Measurements from ENCODE around the gene PEMT. TPM values are rescaled to one million over a fixed set of nuclear protein-coding genes. Genes with fewer than 3 reads are reported as not detected.

The PEMT gene
- polyA plus RNA-seq, 1 donor, result 25.7 TPM

GRCh38 chr17:17628388-17629008 lies 37.0 kb upstream of the PEMT start:
- no peaks in the 10 kb centered on the region for H3K36me3 ChIP-seq (ENCODE audit: control insufficient read depth, insufficient read depth, low read length)
- WGBS (ENCODE audit: insufficient coverage, low lambda C conversion rate), result 80% methylated on average over 3 of the region's 17 CpGs
- no peaks in the 10 kb centered on the region for H3K27me3 ChIP-seq (ENCODE audit: control insufficient read depth, insufficient read depth, low read length)
- DNase-seq, result no peak
- no peak overlapping the region for H3K4me3 ChIP-seq (ENCODE audit: low read length)
- no peaks in the 10 kb centered on the region for H3K4me1 ChIP-seq (ENCODE audit: control insufficient read depth, insufficient read depth, low read length)
- H3K9me3 ChIP-seq (ENCODE audit: control insufficient read depth, low read depth, low read length), result no peaks in the 10 kb centered on the region
- H3K27ac ChIP-seq (ENCODE audit: low read length), result no peak overlapping the region

- Histone ChIP-seq H3K4me3 (ENCODE audit: low read length) (no peak overlapping the region), H3K9me3 (ENCODE audit: control insufficient read depth, low read depth, low read length) (no peaks in the 10 kb centered on the region), H3K27ac (ENCODE audit: low read length) (no peak overlapping the region), H3K4me1 (ENCODE audit: control insufficient read depth, insufficient read depth, low read length) (no peaks in the 10 kb centered on the region), H3K27me3 (ENCODE audit: control insufficient read depth, insufficient read depth, low read length) (no peaks in the 10 kb centered on the region), H3K36me3 (ENCODE audit: control insufficient read depth, insufficient read depth, low read length) (no peaks in the 10 kb centered on the region)
- WGBS (ENCODE audit: insufficient coverage, low lambda C conversion rate), result no CpG with 5 or more reads among the region's 8 CpGs
- no peak for DNase-seq
These were observed 35.3 kb upstream of the PEMT start for GRCh38 chr17:17626840-17627239.

- no peaks in the 10 kb centered on the region for H3K4me1 ChIP-seq (ENCODE audit: control insufficient read depth, insufficient read depth, low read length)
- no peak overlapping the region for H3K27ac ChIP-seq (ENCODE audit: low read length)
- H3K4me3 ChIP-seq (ENCODE audit: low read length), result no peak overlapping the region
- H3K27me3 ChIP-seq (ENCODE audit: control insufficient read depth, insufficient read depth, low read length), result peaks cover 3% of the 10 kb centered on the region
- no peaks in the 10 kb centered on the region for H3K9me3 ChIP-seq (ENCODE audit: control insufficient read depth, low read depth, low read length)
- H3K36me3 ChIP-seq (ENCODE audit: control insufficient read depth, insufficient read depth, low read length), result no peaks in the 10 kb centered on the region
- no peak for DNase-seq
- WGBS (ENCODE audit: insufficient coverage, low lambda C conversion rate), result no CpG with 5 or more reads among the region's 19 CpGs
These were observed 34.8 kb upstream of the PEMT start for GRCh38 chr17:17626151-17626805.

- WGBS (ENCODE audit: insufficient coverage, low lambda C conversion rate), result no CpG with 5 or more reads among the region's 9 CpGs
- no peaks in the 10 kb centered on the region for H3K9me3 ChIP-seq (ENCODE audit: control insufficient read depth, low read depth, low read length)
- no peak for DNase-seq
These were observed 33.2 kb upstream of the PEMT start for GRCh38 chr17:17624741-17625140.

GRCh38 chr17:17623904-17624303 lies 32.4 kb upstream of the PEMT start:
- H3K9me3 ChIP-seq (ENCODE audit: control insufficient read depth, low read depth, low read length), result no peaks in the 10 kb centered on the region
- peaks cover 3% of the 10 kb centered on the region for H3K27me3 ChIP-seq (ENCODE audit: control insufficient read depth, insufficient read depth, low read length)
- no peak overlapping the region for H3K4me3 ChIP-seq (ENCODE audit: low read length)
- WGBS (ENCODE audit: insufficient coverage, low lambda C conversion rate), result no CpG with 5 or more reads among the region's 9 CpGs
- DNase-seq, result no peak
- H3K36me3 ChIP-seq (ENCODE audit: control insufficient read depth, insufficient read depth, low read length), result no peaks in the 10 kb centered on the region
- no peak overlapping the region for H3K27ac ChIP-seq (ENCODE audit: low read length)
- no peaks in the 10 kb centered on the region for H3K4me1 ChIP-seq (ENCODE audit: control insufficient read depth, insufficient read depth, low read length)

More at GRCh38 chr17:17624741-17625140, 33.2 kb upstream of the PEMT start:
- Histone ChIP-seq H3K27me3 (ENCODE audit: control insufficient read depth, insufficient read depth, low read length) (peaks cover 3% of the 10 kb centered on the region), H3K27ac (ENCODE audit: low read length) (no peak overlapping the region), H3K36me3 (ENCODE audit: control insufficient read depth, insufficient read depth, low read length) (no peaks in the 10 kb centered on the region), H3K4me3 (ENCODE audit: low read length) (no peak overlapping the region), H3K4me1 (ENCODE audit: control insufficient read depth, insufficient read depth, low read length) (no peaks in the 10 kb centered on the region)

GRCh38 chr17:17621254-17621653 lies 29.7 kb upstream of the PEMT start:
- Histone ChIP-seq H3K4me1 (ENCODE audit: control insufficient read depth, insufficient read depth, low read length) (no peaks in the 10 kb centered on the region), H3K36me3 (ENCODE audit: control insufficient read depth, insufficient read depth, low read length) (no peaks in the 10 kb centered on the region), H3K4me3 (ENCODE audit: low read length) (no peak overlapping the region), H3K27me3 (ENCODE audit: control insufficient read depth, insufficient read depth, low read length) (peaks cover 3% of the 10 kb centered on the region), H3K9me3 (ENCODE audit: control insufficient read depth, low read depth, low read length) (no peaks in the 10 kb centered on the region), H3K27ac (ENCODE audit: low read length) (no peak overlapping the region)
- DNase-seq, result no peak
- 100% methylated on average over 1 of the region's 6 CpGs for WGBS (ENCODE audit: insufficient coverage, low lambda C conversion rate)

DNA sequence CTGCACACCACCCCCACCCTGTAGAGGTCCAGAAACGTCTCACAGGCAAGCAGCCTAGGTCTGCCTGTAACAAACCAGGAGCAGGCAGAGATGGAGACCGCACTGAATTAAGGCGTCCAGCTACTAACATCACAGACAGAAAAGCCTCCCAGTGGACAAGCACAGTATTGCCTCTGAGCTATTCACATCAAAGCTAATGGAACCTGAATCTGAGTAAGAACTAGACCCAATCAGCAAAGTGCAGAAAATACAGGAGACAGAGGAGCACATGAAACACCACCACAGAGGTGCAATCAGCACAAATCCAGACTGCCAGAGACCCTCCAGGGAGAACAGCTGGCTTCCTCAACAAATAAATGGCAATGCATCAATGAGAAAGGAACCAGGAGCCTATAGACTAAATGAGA lies 22.2 kb upstream of the PEMT start:
- Histone ChIP-seq H3K27ac (ENCODE audit: low read length) (no peak overlapping the region), H3K4me3 (ENCODE audit: low read length) (no peak overlapping the region), H3K27me3 (ENCODE audit: control insufficient read depth, insufficient read depth, low read length) (no peaks in the 10 kb centered on the region), H3K4me1 (ENCODE audit: control insufficient read depth, insufficient read depth, low read length) (no peaks in the 10 kb centered on the region), H3K36me3 (ENCODE audit: control insufficient read depth, insufficient read depth, low read length) (no peaks in the 10 kb centered on the region), H3K9me3 (ENCODE audit: control insufficient read depth, low read depth, low read length) (no peaks in the 10 kb centered on the region)
- no CpG with 5 or more reads among the region's 3 CpGs for WGBS (ENCODE audit: insufficient coverage, low lambda C conversion rate)
- peak in 1 of 2 donors; percentile 57 for DNase-seq

DNA sequence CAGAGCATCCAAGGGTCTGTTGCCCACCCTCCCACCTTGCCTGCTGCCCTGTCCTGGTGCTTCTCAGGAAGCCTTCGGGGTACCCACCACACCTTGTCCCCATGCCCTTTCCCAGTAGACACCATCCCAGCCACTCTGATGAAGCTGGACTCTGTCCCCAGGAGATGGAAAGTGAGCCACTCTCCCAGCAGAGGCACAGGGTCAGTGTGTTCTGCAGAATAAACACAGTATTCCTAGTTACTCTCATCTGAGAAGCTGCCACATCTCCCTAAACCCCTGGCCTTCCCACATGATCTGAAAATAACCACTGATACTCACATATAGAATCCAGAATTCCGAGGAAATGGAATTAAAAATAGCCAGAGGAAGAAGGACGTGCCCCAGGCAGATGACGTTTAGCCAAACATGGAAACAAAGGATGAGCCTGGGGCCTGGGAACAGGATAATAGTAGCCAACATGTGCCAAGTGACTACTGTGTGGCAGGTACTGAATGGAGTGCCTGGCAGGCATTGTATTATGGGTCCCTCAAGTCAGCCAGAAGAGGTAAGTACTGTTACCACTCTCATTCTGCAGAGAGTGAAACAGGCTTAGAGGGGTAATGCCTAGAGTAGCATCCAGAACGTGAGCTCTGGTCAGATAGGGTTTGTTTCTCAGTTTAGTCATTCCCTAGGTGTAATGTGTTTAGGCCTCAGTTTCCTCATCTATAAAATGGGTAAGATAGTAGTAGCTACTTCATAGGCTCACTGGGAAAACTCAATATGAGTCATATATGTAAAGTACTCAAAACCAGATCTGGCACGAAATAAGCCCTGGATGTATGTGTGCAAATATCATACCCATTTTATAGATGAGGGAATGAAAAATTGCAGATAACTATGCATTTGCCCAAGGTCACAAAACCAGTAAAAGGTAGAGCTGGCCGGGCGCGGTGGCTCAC lies 20.8 kb upstream of the PEMT start:
- H3K4me3 ChIP-seq (ENCODE audit: low read length), result no peak overlapping the region
- no peaks in the 10 kb centered on the region for H3K4me1 ChIP-seq (ENCODE audit: control insufficient read depth, insufficient read depth, low read length)
- no peaks in the 10 kb centered on the region for H3K9me3 ChIP-seq (ENCODE audit: control insufficient read depth, low read depth, low read length)
- no peaks in the 10 kb centered on the region for H3K27me3 ChIP-seq (ENCODE audit: control insufficient read depth, insufficient read depth, low read length)
- WGBS (ENCODE audit: insufficient coverage, low lambda C conversion rate), result no CpG with 5 or more reads among the region's 9 CpGs
- no peak overlapping the region for H3K27ac ChIP-seq (ENCODE audit: low read length)
- no peak for DNase-seq
- H3K36me3 ChIP-seq (ENCODE audit: control insufficient read depth, insufficient read depth, low read length), result no peaks in the 10 kb centered on the region

GRCh38 chr17:17609121-17609520 lies 17.6 kb upstream of the PEMT start:
- no peak for DNase-seq
- no CpG with 5 or more reads among the region's 4 CpGs for WGBS (ENCODE audit: insufficient coverage, low lambda C conversion rate)
- Histone ChIP-seq H3K9me3 (ENCODE audit: control insufficient read depth, low read depth, low read length) (no peaks in the 10 kb centered on the region), H3K4me1 (ENCODE audit: control insufficient read depth, insufficient read depth, low read length) (no peaks in the 10 kb centered on the region), H3K27me3 (ENCODE audit: control insufficient read depth, insufficient read depth, low read length) (no peaks in the 10 kb centered on the region), H3K36me3 (ENCODE audit: control insufficient read depth, insufficient read depth, low read length) (no peaks in the 10 kb centered on the region), H3K27ac (ENCODE audit: low read length) (no peak overlapping the region), H3K4me3 (ENCODE audit: low read length) (no peak overlapping the region)

DNA sequence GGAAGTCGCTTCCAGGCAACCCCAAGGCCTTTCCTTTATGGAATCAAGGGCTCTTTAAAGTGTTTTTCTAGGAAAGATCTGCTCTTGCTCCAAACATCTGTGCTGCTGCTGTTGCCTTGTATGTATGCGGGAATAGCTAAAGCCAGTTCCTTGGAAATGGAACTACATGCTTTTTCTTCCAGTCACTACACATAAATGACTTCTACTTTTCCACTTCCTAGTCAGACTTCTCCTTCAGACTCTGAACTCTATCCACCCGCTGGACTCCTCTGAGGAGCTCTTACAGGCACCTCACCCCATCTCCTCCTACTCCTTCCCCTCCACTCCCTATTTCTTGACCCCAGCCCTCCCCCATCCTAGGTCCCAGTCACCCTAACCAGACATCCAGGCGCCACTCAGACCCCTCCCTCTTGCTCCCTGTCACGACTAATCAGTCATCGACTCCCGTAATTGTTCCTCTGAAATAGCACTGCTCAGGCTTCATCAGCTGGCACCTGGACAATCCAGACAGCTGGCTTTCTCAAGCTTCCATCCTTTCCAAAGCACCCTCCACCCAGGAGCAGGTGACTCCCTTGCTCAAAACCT lies 15.0 kb upstream of the PEMT start:
- DNase-seq, result no peak
- Histone ChIP-seq H3K4me1 (ENCODE audit: control insufficient read depth, insufficient read depth, low read length) (no peaks in the 10 kb centered on the region), H3K9me3 (ENCODE audit: control insufficient read depth, low read depth, low read length) (no peaks in the 10 kb centered on the region), H3K4me3 (ENCODE audit: low read length) (no peak overlapping the region), H3K36me3 (ENCODE audit: control insufficient read depth, insufficient read depth, low read length) (no peaks in the 10 kb centered on the region), H3K27ac (ENCODE audit: low read length) (no peak overlapping the region), H3K27me3 (ENCODE audit: control insufficient read depth, insufficient read depth, low read length) (no peaks in the 10 kb centered on the region)
- 73% methylated on average over 2 of the region's 7 CpGs for WGBS (ENCODE audit: insufficient coverage, low lambda C conversion rate)
